HepG2 (cell line): ENCODE data around the gene RNF13. TPM values are rescaled to one million over a fixed set of nuclear protein-coding genes. Genes with fewer than 3 reads are reported as not detected.

Source experiments
- HCFC1 ChIP-seq: fragments of 150-350 bp; IDR thresholded peaks from 2 replicates; pipeline ENCODE4 v1.6.1; 2014; ENCODE audit warnings: low read depth, low read length
- KLF11 ChIP-seq: IDR thresholded peaks from 2 replicates; pipeline ENCODE4 v1.6.1; 2016; ENCODE audit warnings: missing compliant biosample characterization
- KLF9 ChIP-seq: IDR thresholded peaks from 2 replicates; pipeline ENCODE4 v1.6.1; 2016; ENCODE audit warnings: low read depth
- RFXAP ChIP-seq: sonication (generic); formaldehyde crosslinking; IDR thresholded peaks from 2 replicates; pipeline ENCODE4 v1.4.0; 2020; ENCODE audit warnings: missing genetic modification reagents, borderline replicate concordance
- SP140L ChIP-seq: sonication (generic); formaldehyde crosslinking; IDR thresholded peaks from 2 replicates; pipeline ENCODE4 v1.4.0; 2020; ENCODE audit warnings: missing genetic modification reagents, borderline replicate concordance
- ZNF615 ChIP-seq: sonication (generic); formaldehyde crosslinking; IDR thresholded peaks from 2 replicates; pipeline ENCODE4 v1.5.0; 2020; ENCODE audit warnings: mild to moderate bottlenecking, missing genetic modification reagents, borderline replicate concordance
- ZNF670 ChIP-seq: sonication (generic); formaldehyde crosslinking; IDR thresholded peaks from 2 replicates; pipeline ENCODE4 v1.8.0; 2022; ENCODE audit warnings: mild to moderate bottlenecking, missing genetic modification reagents, borderline replicate concordance
- ZNF75D ChIP-seq: sonication (generic); formaldehyde crosslinking; IDR thresholded peaks from 2 replicates; pipeline ENCODE4 v1.8.1; 2023; ENCODE audit warnings: missing genetic modification reagents, mild to moderate bottlenecking, borderline replicate concordance
- ZNF83 ChIP-seq: sonication (generic); formaldehyde crosslinking; IDR thresholded peaks from 2 replicates; pipeline ENCODE4 v1.4.0; 2020; ENCODE audit warnings: missing genetic modification reagents, mild to moderate bottlenecking, borderline replicate concordance
- ZSCAN9 ChIP-seq: IDR thresholded peaks from 2 replicates; pipeline ENCODE4 v1.6.1; 2016; ENCODE audit warnings: borderline replicate concordance
- polyA plus RNA-seq, 8 experiments: library from polyadenylated mRNA; depleted of rRNA in 3 of 8; stranded (reverse) in 7 of 8; unstranded in 1 of 8; fragments of >200 nt; fragmentation: Illumina TruSeq in 4 of 8; extraction: Trizol in 4 of 8; gene quantifications; 2 replicates each; pipeline versions ENCODE4 v1.2.1 to v1.2.3, GENCODE V29; 2011 to 2016; ENCODE audit warnings: low read depth in 4 of 8, missing spikeins in 1 of 8, mixed read lengths in 1 of 8; ENCODE audit not compliant: insufficient read depth in 1 of 8
- total RNA-seq, 5 experiments: library from RNA; depleted of rRNA; stranded (reverse); fragments of >200 nt; fragmentation: Illumina TruSeq; extraction: Trizol; gene quantifications; 2 replicates each; pipeline ENCODE4 v1.2.3, GENCODE V29; 2016; ENCODE audit warnings: low read depth in 1 of 5
- TF ChIP-seq, protein P1 (sequence below): IDR thresholded peaks from 2 replicates; pipeline ENCODE4 v1.6.1; 2016; ENCODE audit warnings: low read depth, borderline replicate concordance
- TF ChIP-seq, protein P2 (sequence below): sonication (generic); formaldehyde crosslinking; IDR thresholded peaks from 2 replicates; pipeline ENCODE4 v1.4.0; 2020; ENCODE audit warnings: mild to moderate bottlenecking, missing genetic modification reagents
- TF ChIP-seq, protein P3 (sequence below): sonication (generic); formaldehyde crosslinking; IDR thresholded peaks from 2 replicates; pipeline ENCODE4 v1.5.0; 2020; ENCODE audit warnings: mild to moderate bottlenecking, missing genetic modification reagents
- TF ChIP-seq, protein P4 (sequence below): sonication (generic); formaldehyde crosslinking; IDR thresholded peaks from 2 replicates; pipeline ENCODE4 v1.5.1; 2020; ENCODE audit warnings: mild to moderate bottlenecking, moderate library complexity, missing genetic modification reagents
- TF ChIP-seq, protein P5 (sequence below): sonication (generic); formaldehyde crosslinking; conservative IDR thresholded peaks from 2 replicates; pipeline ENCODE4 v1.4.0; 2020; ENCODE audit warnings: missing genetic modification reagents
- TF ChIP-seq, protein P6 (sequence below): sonication (generic); formaldehyde crosslinking; IDR thresholded peaks from 2 replicates; pipeline ENCODE4 v1.8.0; 2022; ENCODE audit warnings: mild to moderate bottlenecking, missing genetic modification reagents, moderate library complexity

The RNF13 gene
- total and polyA plus RNA-seq, 2 of the 13 experiments (the other 11 are each of a cell fraction or from before 2014, with no cell fraction given) = 39.8 to 46.0 TPM

DNA sequence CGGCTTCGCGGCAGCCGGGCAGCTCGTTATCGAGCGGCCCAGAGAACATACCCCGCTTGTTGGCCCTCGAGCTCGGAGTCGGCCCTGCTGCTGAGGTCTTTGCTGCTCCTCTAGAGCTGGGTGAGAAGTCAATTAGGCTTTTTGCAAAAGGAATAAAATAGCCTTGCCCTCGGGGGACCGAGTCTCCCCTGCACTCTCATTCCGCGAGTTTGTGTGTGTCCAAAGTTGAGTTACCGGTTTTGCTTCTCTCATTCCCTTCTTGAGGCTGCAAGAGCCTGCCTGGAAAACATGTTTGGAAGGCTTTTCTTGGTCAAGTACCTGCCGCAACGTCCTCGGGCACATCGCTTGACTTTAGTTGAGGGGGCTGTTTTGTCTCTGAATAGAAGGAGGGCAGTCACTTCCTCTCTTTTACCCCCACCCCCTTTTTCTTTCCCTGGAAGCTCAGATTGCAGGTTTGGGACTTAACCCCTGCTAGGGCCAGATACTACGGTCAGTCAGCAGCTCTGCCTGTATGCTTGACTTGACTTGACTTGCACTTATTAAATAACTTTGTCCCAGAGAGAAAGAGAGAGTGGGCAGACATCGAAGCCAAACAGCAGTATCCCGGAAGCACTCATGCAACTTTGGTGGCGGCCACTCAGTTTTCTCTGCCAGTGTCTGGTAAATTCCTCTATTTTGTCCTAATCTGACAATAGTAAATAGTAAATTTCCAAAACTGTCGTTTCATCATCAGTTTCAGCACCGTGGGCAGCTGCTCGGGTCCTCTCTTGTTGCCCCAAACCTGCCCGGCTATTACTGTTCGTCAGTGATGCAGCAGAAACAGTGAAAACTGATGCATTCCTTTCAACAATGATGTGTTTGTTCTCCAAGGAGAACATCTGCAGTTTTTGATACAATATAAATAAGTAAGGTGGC lies 609 bp downstream of the RNF13 start (continued):
- TF ChIP-seq ZNF83 (CRISPR knock-in tag) (no peak), HCFC1 (no peak), KLF11 (CRISPR knock-in tag) (no peak), ZSCAN9 (no peak), SP140L (CRISPR knock-in tag) (no peak), KLF9 (no peak), RFXAP (CRISPR knock-in tag) (no peak; the same call in 1 of the 2 replicates), ZNF75D (no peak), ZNF615 (CRISPR knock-in tag) (peak; percentile 35; the same call in 1 of the 2 replicates), ZNF670 (CRISPR knock-in tag) (no peak)
- TF ChIP-seq, protein P1, sequence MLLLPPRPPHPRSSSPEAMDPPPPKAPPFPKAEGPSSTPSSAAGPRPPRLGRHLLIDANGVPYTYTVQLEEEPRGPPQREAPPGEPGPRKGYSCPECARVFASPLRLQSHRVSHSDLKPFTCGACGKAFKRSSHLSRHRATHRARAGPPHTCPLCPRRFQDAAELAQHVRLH = no peak
- TF ChIP-seq, protein P2, sequence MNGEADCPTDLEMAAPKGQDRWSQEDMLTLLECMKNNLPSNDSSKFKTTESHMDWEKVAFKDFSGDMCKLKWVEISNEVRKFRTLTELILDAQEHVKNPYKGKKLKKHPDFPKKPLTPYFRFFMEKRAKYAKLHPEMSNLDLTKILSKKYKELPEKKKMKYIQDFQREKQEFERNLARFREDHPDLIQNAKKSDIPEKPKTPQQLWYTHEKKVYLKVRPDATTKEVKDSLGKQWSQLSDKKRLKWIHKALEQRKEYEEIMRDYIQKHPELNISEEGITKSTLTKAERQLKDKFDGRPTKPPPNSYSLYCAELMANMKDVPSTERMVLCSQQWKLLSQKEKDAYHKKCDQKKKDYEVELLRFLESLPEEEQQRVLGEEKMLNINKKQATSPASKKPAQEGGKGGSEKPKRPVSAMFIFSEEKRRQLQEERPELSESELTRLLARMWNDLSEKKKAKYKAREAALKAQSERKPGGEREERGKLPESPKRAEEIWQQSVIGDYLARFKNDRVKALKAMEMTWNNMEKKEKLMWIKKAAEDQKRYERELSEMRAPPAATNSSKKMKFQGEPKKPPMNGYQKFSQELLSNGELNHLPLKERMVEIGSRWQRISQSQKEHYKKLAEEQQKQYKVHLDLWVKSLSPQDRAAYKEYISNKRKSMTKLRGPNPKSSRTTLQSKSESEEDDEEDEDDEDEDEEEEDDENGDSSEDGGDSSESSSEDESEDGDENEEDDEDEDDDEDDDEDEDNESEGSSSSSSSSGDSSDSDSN (CRISPR knock-in tag) = no peak
- TF ChIP-seq, protein P3, sequence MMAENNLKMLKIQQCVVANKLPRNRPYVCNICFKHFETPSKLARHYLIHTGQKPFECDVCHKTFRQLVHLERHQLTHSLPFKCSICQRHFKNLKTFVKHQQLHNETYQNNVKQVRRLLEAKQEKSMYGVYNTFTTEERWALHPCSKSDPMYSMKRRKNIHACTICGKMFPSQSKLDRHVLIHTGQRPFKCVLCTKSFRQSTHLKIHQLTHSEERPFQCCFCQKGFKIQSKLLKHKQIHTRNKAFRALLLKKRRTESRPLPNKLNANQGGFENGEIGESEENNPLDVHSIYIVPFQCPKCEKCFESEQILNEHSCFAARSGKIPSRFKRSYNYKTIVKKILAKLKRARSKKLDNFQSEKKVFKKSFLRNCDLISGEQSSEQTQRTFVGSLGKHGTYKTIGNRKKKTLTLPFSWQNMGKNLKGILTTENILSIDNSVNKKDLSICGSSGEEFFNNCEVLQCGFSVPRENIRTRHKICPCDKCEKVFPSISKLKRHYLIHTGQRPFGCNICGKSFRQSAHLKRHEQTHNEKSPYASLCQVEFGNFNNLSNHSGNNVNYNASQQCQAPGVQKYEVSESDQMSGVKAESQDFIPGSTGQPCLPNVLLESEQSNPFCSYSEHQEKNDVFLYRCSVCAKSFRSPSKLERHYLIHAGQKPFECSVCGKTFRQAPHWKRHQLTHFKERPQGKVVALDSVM (CRISPR knock-in tag) = no peak
- TF ChIP-seq, protein P4, sequence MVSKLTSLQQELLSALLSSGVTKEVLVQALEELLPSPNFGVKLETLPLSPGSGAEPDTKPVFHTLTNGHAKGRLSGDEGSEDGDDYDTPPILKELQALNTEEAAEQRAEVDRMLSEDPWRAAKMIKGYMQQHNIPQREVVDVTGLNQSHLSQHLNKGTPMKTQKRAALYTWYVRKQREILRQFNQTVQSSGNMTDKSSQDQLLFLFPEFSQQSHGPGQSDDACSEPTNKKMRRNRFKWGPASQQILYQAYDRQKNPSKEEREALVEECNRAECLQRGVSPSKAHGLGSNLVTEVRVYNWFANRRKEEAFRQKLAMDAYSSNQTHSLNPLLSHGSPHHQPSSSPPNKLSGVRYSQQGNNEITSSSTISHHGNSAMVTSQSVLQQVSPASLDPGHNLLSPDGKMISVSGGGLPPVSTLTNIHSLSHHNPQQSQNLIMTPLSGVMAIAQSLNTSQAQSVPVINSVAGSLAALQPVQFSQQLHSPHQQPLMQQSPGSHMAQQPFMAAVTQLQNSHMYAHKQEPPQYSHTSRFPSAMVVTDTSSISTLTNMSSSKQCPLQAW = no peak; the same call in 1 of the 2 replicates
- TF ChIP-seq, protein P5, sequence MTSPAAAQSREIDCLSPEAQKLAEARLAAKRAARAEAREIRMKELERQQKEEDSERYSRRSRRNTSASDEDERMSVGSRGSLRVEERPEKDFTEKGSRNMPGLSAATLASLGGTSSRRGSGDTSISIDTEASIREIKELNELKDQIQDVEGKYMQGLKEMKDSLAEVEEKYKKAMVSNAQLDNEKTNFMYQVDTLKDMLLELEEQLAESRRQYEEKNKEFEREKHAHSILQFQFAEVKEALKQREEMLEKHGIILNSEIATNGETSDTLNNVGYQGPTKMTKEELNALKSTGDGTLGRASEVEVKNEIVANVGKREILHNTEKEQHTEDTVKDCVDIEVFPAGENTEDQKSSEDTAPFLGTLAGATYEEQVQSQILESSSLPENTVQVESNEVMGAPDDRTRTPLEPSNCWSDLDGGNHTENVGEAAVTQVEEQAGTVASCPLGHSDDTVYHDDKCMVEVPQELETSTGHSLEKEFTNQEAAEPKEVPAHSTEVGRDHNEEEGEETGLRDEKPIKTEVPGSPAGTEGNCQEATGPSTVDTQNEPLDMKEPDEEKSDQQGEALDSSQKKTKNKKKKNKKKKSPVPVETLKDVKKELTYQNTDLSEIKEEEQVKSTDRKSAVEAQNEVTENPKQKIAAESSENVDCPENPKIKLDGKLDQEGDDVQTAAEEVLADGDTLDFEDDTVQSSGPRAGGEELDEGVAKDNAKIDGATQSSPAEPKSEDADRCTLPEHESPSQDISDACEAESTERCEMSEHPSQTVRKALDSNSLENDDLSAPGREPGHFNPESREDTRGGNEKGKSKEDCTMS (CRISPR knock-in tag) = no peak
- TF ChIP-seq, protein P6, sequence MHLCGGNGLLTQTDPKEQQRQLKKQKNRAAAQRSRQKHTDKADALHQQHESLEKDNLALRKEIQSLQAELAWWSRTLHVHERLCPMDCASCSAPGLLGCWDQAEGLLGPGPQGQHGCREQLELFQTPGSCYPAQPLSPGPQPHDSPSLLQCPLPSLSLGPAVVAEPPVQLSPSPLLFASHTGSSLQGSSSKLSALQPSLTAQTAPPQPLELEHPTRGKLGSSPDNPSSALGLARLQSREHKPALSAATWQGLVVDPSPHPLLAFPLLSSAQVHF = no peak
